MCF 10A (cell line): ENCODE results near the gene KRTAP5-2. TPM values are rescaled to one million over a fixed set of nuclear protein-coding genes. Genes with fewer than 3 reads are reported as not detected.
"Not testable (repeated sequence)": the region's sequence is repeated elsewhere in the genome, so short reads cannot be mapped to it uniquely, and the experiment has no call there.

Experiments
- Bru-seq: library from RNA; stranded (reverse); fragments of 400-500 nt; gene quantifications from one replicate; lab custom pipeline; 2021; lab: Mats Ljungman, UMichigan
- BruChase-seq, 2 experiments: library from RNA; stranded (reverse); fragments of 400-500 nt; gene quantifications; one replicate each; lab custom pipeline; 2021; lab: Mats Ljungman, UMichigan
- BruUV-seq: library from RNA; stranded (reverse); fragments of 400-500 nt; replicated peaks from 2 replicates; lab custom pipeline; 2021; lab: Mats Ljungman, UMichigan
- CTCF ChIA-PET: fragments of 300-600 bp; sonication (Branson Sonifier 250); formaldehyde crosslinking; extraction: SDS; loops from one replicate; lab custom pipeline; 2021; ENCODE audit warnings: antibody characterized with exemption, inconsistent platforms; lab: Yijun Ruan, JAX
- POLR2A ChIA-PET: fragments of 300-600, 350-650 bp; sonication (Branson Sonifier 250); formaldehyde crosslinking; extraction: SDS; loops from one replicate; lab custom pipeline; 2020; ENCODE audit warnings: antibody characterized with exemption, inconsistent platforms; lab: Yijun Ruan, JAX
- DNase-seq: peaks from one replicate; pipeline ENCODE4 v3.0.0-alpha.2; 2018; ENCODE audit not compliant: unreplicated experiment
- H3K27ac Mint-ChIP-seq: one replicate; pipeline ENCODE4 v1.8.0; 2022; ENCODE audit warnings: mild to moderate bottlenecking, low read depth, mixed read lengths; ENCODE audit not compliant: unreplicated experiment
- H3K27me3 Mint-ChIP-seq: one replicate; pipeline ENCODE4 v1.8.0; 2022; ENCODE audit warnings: mixed read lengths; ENCODE audit not compliant: insufficient read depth, unreplicated experiment
- H3K36me3 Mint-ChIP-seq: one replicate; pipeline ENCODE4 v1.8.0; 2022; ENCODE audit warnings: mild to moderate bottlenecking, moderate library complexity, mixed read lengths; ENCODE audit not compliant: insufficient read depth, unreplicated experiment
- H3K4me1 Mint-ChIP-seq: one replicate; pipeline ENCODE4 v1.8.0; 2022; ENCODE audit warnings: mixed read lengths; ENCODE audit not compliant: insufficient read depth, unreplicated experiment
- H3K4me3 Mint-ChIP-seq: one replicate; pipeline ENCODE4 v1.8.0; 2022; ENCODE audit warnings: mild to moderate bottlenecking, moderate library complexity, mixed read lengths; ENCODE audit not compliant: unreplicated experiment
- H3K9me3 Mint-ChIP-seq: one replicate; pipeline ENCODE4 v1.8.0; 2022; ENCODE audit warnings: mixed read lengths; ENCODE audit not compliant: unreplicated experiment
- intact Hi-C: fragments of 100-400 bp; cut with micrococcal nuclease; formaldehyde crosslinking; loops from 2 replicates; pipeline ENCODE4 v1.14.1; 2022
- long read RNA-seq: library from polyadenylated mRNA; stranded (forward); transcript quantifications from one replicate; pipeline ENCODE4 v2.0.0, GENCODE V29; 2022
- total RNA-seq: library from RNA; stranded (reverse); gene quantifications from 2 replicates; pipeline ENCODE4 v1.2.3, GENCODE V29; 2022
- TF ChIP-seq, protein P1 (sequence below): fragments of 200-600 bp; IDR thresholded peaks from one replicate; pipeline ENCODE4 v1.8.0; 2022; ENCODE audit warnings: antibody characterized with exemption, mild to moderate bottlenecking; ENCODE audit not compliant: unreplicated experiment

Gene KRTAP5-2, protein sequence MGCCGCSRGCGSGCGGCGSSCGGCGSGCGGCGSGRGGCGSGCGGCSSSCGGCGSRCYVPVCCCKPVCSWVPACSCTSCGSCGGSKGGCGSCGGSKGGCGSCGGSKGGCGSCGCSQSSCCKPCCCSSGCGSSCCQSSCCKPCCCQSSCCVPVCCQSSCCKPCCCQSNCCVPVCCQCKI
- total RNA-seq (not detected in 2 replicates), Bru-seq, nascent RNA (not detected), BruChase-seq, experiment 1, labeled RNA remaining after a 6-hour chase (not detected), BruChase-seq, experiment 2, labeled RNA remaining after a 2-hour chase (not detected)
- long read RNA-seq: 0 reads

DNA sequence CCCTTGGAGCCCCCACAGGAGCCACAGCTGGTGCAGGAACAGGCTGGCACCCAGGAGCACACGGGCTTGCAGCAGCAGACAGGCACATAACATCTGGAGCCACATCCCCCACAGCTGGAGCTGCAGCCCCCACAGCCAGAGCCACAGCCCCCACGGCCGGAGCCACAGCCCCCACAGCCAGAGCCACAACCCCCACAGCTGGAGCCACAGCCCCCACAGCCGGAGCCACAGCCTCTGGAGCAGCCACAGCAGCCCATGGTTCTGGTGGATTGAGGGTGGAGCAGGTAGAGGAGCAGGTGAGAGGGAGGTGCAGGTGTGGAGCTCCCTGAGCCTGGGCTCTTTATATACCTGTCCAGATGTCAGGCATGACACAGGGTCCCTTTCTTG lies at the start of gene KRTAP5-2:
TSS of gene KRTAP5-2 (minus strand) at position 301 of the 387 bp plus-strand sequence. CDS start at position 257, 44 bp downstream.
- CTCF ChIA-PET: interaction anchor here (0.7 to 1.6 kb wide), 7 partner anchors 9 to 556 kb away, joined by 3 to 5 read pairs (median 4); partner anchors contain the start of gene KRTAP5-5
- DNase-seq: no peak
- TF ChIP-seq, protein P1, sequence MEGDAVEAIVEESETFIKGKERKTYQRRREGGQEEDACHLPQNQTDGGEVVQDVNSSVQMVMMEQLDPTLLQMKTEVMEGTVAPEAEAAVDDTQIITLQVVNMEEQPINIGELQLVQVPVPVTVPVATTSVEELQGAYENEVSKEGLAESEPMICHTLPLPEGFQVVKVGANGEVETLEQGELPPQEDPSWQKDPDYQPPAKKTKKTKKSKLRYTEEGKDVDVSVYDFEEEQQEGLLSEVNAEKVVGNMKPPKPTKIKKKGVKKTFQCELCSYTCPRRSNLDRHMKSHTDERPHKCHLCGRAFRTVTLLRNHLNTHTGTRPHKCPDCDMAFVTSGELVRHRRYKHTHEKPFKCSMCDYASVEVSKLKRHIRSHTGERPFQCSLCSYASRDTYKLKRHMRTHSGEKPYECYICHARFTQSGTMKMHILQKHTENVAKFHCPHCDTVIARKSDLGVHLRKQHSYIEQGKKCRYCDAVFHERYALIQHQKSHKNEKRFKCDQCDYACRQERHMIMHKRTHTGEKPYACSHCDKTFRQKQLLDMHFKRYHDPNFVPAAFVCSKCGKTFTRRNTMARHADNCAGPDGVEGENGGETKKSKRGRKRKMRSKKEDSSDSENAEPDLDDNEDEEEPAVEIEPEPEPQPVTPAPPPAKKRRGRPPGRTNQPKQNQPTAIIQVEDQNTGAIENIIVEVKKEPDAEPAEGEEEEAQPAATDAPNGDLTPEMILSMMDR: no peak
- Mint-ChIP-seq H3K4me3 (no peak within 1 kb of the TSS), H3K27me3 (peaks cover 100% of the 10 kb centered on the region), H3K27ac (no peak within 1 kb of the TSS), H3K36me3 (no peaks in the 10 kb centered on the region), H3K9me3 (no peaks in the 10 kb centered on the region), H3K4me1 (no peaks in the 10 kb centered on the region)
- intact Hi-C loops: no loop called here
- POLR2A ChIA-PET: no interaction called here
- no TSS peak for BruUV-seq

DNA sequence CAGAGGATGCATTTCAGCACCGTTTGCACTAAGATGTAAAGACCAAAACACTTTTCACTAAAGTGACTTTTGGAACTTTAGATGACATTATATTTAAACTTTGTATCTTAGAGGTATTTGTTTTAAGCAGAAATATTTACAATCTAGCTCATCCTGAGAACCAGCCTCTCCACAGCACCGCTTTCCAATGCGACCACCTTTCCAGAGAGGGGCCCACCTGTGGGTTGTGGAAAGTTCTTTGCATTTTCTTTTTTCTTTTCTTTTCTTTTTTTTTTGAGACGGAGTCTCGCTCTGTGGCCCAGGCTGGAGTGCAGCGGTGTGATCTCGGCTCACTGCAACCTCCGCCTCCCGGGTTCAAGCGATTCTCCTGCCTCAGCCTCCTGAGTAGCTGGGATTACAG lies 48.4 kb upstream of the KRTAP5-2 start:
- H3K4me1 Mint-ChIP-seq, DNase-seq, H3K36me3 Mint-ChIP-seq, H3K27ac Mint-ChIP-seq, H3K4me3 Mint-ChIP-seq, H3K9me3 Mint-ChIP-seq, POLR2A ChIA-PET, BruUV-seq, intact Hi-C loops: not testable (repeated sequence)
- CTCF ChIA-PET: interaction anchor here (2.1 kb wide), 1 partner anchor 504 kb away, joined by 6 read pairs; no protein-coding TSS in a partner anchor
- peaks cover 33% of the 10 kb centered on the region for H3K27me3 Mint-ChIP-seq

DNA sequence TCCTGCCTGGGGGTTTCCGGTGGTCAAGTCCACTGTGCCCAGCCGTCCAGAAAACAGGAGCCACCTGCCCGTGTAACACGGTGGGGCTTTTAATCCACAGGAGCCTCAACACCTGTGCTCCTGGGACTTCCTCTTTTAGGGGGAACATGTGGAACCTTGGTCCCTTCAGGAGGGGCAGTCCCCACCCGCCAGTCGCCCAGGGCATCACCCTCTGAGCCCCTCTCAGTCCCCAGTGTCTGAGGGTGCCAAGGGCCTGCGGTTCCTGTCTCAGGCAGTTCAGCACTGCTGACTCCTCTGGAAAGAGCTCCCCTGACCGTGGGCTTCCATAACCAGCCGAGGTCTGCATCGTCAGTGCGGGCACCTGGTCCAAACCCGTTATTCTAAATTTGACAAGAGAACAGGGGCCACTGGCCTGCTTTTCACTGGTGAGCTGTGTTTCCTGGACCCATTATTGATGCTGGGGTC lies 47.3 kb upstream of the KRTAP5-2 start:
- H3K4me1 Mint-ChIP-seq: no peaks in the 10 kb centered on the region
- peaks cover 36% of the 10 kb centered on the region for H3K27me3 Mint-ChIP-seq
- intact Hi-C loops: no loop called here
- H3K27ac Mint-ChIP-seq: no peak overlapping the region
- no peaks in the 10 kb centered on the region for H3K9me3 Mint-ChIP-seq
- no peak for DNase-seq
- TF ChIP-seq, protein P1: no peak
- BruUV-seq: no TSS peak
- ChIA-PET POLR2A (no interaction called here), CTCF (interaction anchor here (2.1 kb wide), 1 partner anchor 505 kb away, joined by 6 read pairs; no protein-coding TSS in a partner anchor)
- no peak overlapping the region for H3K4me3 Mint-ChIP-seq
- H3K36me3 Mint-ChIP-seq: peaks cover 6% of the 10 kb centered on the region

DNA sequence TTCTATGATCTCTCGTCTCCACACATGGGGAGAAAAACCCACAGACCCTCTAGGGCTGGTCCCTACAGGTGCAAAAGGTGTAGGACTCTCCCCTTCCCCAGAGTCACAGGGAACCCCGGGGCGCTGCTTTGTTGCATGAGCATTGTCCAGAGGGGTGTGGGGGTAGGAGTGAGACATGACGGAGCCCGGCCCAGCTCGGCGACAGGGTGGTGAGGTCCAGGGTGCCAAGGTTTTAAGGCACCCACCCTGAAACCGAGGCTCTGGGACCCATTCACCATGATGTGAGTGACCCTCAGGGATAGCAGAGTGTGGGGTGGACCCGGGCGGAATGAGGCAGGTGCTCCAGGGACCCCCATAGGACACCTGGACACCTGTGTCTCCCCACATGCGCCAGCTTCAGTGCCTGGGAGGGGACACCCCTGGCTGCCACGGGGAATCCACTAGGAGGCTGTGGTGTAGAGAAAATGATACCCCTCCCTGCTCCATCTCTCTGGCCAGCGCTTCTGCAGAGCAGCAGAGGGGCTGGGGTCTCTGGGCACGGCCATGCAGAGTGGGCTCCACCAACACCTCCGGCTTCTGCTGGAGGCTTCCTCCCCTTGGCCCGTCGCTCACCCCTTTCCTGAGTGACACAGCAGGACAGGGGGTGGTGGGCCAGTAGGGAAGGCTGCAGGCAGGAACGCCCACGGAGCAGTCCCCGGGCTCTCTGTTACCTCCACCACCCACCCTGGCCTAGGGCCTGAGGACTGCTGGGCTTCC lies 46.7 kb upstream of the KRTAP5-2 start:
- H3K9me3 Mint-ChIP-seq: no peaks in the 10 kb centered on the region
- TF ChIP-seq, protein P1: no peak
- H3K36me3 Mint-ChIP-seq: peaks cover 6% of the 10 kb centered on the region
- DNase-seq: no peak
- peaks cover 42% of the 10 kb centered on the region for H3K27me3 Mint-ChIP-seq
- CTCF ChIA-PET: interaction anchor here (1.2 to 2.1 kb wide), 2 partner anchors 14 to 506 kb away, joined by 4 to 6 read pairs; no protein-coding TSS in a partner anchor
- no peak overlapping the region for H3K27ac Mint-ChIP-seq
- POLR2A ChIA-PET: no interaction called here
- no peaks in the 10 kb centered on the region for H3K4me1 Mint-ChIP-seq
- intact Hi-C loops: no loop called here
- BruUV-seq: no TSS peak
- no peak overlapping the region for H3K4me3 Mint-ChIP-seq
